Type B pancreatic cell (in vitro differentiated cells): ENCODE results near the gene NDUFA8. TPM values are rescaled to one million over a fixed set of nuclear protein-coding genes. Genes with fewer than 3 reads are reported as not detected.

Experiments
- DNase-seq: peaks from one replicate; pipeline ENCODE4 v3.0.0; 2021; ENCODE audit warnings: mixed read lengths; ENCODE audit not compliant: unreplicated experiment; ENCODE audit errors: extremely low spot score
- H3K27ac Mint-ChIP-seq: 2 replicates; pipeline ENCODE4 v1.8.0; 2021; ENCODE audit warnings: mild to moderate bottlenecking, mixed read lengths
- H3K27me3 Mint-ChIP-seq: 2 replicates; pipeline ENCODE4 v1.8.0; 2021; ENCODE audit warnings: mixed read lengths
- H3K36me3 Mint-ChIP-seq: 2 replicates; pipeline ENCODE4 v1.8.0; 2021; ENCODE audit warnings: mixed read lengths
- H3K4me1 Mint-ChIP-seq: one replicate; pipeline ENCODE4 v1.8.0; 2021; ENCODE audit warnings: mixed read lengths; ENCODE audit not compliant: unreplicated experiment
- H3K4me3 Mint-ChIP-seq: 2 replicates; pipeline ENCODE4 v1.8.0; 2021; ENCODE audit warnings: mild to moderate bottlenecking, mixed read lengths
- H3K9me3 Mint-ChIP-seq: 2 replicates; pipeline ENCODE4 v1.8.0; 2021; ENCODE audit warnings: mixed read lengths
- CTCF ChIP-seq: fragments of 200-600 bp; sonication (generic); conservative IDR thresholded peaks from 2 replicates; pipeline ENCODE4 v1.5.0; 2021; ENCODE audit warnings: antibody characterized with exemption, mild to moderate bottlenecking
- total RNA-seq: library from RNA; stranded (reverse); gene quantifications from 2 replicates; pipeline ENCODE4 v1.2.1, GENCODE V29; 2021; ENCODE audit warnings: low replicate concordance

NDUFA8 gene
- total RNA-seq, 1 donor from 2014 or later, result 65.4 TPM

- Mint-ChIP-seq H3K9me3 (no peaks in the 10 kb centered on the region), H3K4me3 (no peak overlapping the region), H3K27ac (no peak overlapping the region), H3K4me1 (peaks cover 15% of the 10 kb centered on the region), H3K36me3 (no peaks in the 10 kb centered on the region), H3K27me3 (peaks cover 42% of the 10 kb centered on the region)
- no peak for TF ChIP-seq CTCF
- no peak for DNase-seq
Observed at GRCh38 chr9:122124048-122124447, 35.5 kb downstream of the NDUFA8 start.

GRCh38 chr9:122122903-122123632 is 36.5 kb downstream of the NDUFA8 start:
- peaks cover 41% of the 10 kb centered on the region for H3K27me3 Mint-ChIP-seq
- no peaks in the 10 kb centered on the region for H3K9me3 Mint-ChIP-seq
- no peak overlapping the region for H3K4me3 Mint-ChIP-seq
- peaks cover 15% of the 10 kb centered on the region for H3K4me1 Mint-ChIP-seq
- no peak overlapping the region for H3K27ac Mint-ChIP-seq
- TF ChIP-seq CTCF, result peak; percentile 96
- DNase-seq, result no peak
- H3K36me3 Mint-ChIP-seq, result no peaks in the 10 kb centered on the region

GRCh38 chr9:122122468-122122867 is 37.1 kb downstream of the NDUFA8 start:
- no peak for TF ChIP-seq CTCF
- H3K4me1 Mint-ChIP-seq, result peaks cover 15% of the 10 kb centered on the region
- H3K36me3 Mint-ChIP-seq, result no peaks in the 10 kb centered on the region
- H3K4me3 Mint-ChIP-seq, result no peak overlapping the region
- H3K27me3 Mint-ChIP-seq, result peaks cover 38% of the 10 kb centered on the region
- H3K9me3 Mint-ChIP-seq, result no peaks in the 10 kb centered on the region
- DNase-seq, result no peak
- no peak overlapping the region for H3K27ac Mint-ChIP-seq

GRCh38 chr9:122121931-122122330 is 37.6 kb downstream of the NDUFA8 start:
- H3K4me3 Mint-ChIP-seq, result no peak overlapping the region
- H3K27ac Mint-ChIP-seq, result no peak overlapping the region
- no peaks in the 10 kb centered on the region for H3K36me3 Mint-ChIP-seq
- H3K9me3 Mint-ChIP-seq, result no peaks in the 10 kb centered on the region
- no peak for DNase-seq
- H3K4me1 Mint-ChIP-seq, result peaks cover 15% of the 10 kb centered on the region
- peaks cover 33% of the 10 kb centered on the region for H3K27me3 Mint-ChIP-seq
- TF ChIP-seq CTCF, result no peak

- Mint-ChIP-seq H3K4me1 (peaks cover 12% of the 10 kb centered on the region), H3K4me3 (no peak overlapping the region), H3K27ac (no peak overlapping the region), H3K27me3 (peaks cover 28% of the 10 kb centered on the region), H3K36me3 (no peaks in the 10 kb centered on the region), H3K9me3 (no peaks in the 10 kb centered on the region)
- DNase-seq, result no peak
- TF ChIP-seq CTCF, result no peak
Observed at GRCh38 chr9:122121391-122121790, 38.2 kb downstream of the NDUFA8 start.
